HG02763 (cell line): ENCODE results near the gene LPP.
"Not testable (repeated sequence)": the region's sequence is repeated elsewhere in the genome, so short reads cannot be mapped to it uniquely, and the experiment has no call there.

Experiments used
- ATAC-seq: cut with Tn5 transposase; IDR thresholded peaks from one replicate; pipeline ENCODE4 v1.9.1; 2021; ENCODE audit warnings: mild to moderate bottlenecking, moderate library complexity; ENCODE audit not compliant: unreplicated experiment

LPP gene

GRCh38 chr3:188421151-188421821 lies 267.3 kb downstream of the LPP start:
- ATAC-seq: peak; percentile 19

- peak; percentile 99 for ATAC-seq
Observed at GRCh38 chr3:188421836-188422540, 268.0 kb downstream of the LPP start.

- ATAC-seq: not testable (repeated sequence)
Observed at GRCh38 chr3:188427981-188428380, 274.0 kb downstream of the LPP start.

GRCh38 chr3:188431040-188431439 lies 277.1 kb downstream of the LPP start:
- ATAC-seq: no peak

GRCh38 chr3:188431553-188431952 lies 277.6 kb downstream of the LPP start:
- no peak for ATAC-seq

- no peak for ATAC-seq
Observed at GRCh38 chr3:188432802-188433520, 279.0 kb downstream of the LPP start.

GRCh38 chr3:188433521-188434150 lies 279.7 kb downstream of the LPP start:
- no peak for ATAC-seq

GRCh38 chr3:188434594-188434993 lies 280.6 kb downstream of the LPP start:
- no peak for ATAC-seq

- no peak for ATAC-seq
Observed at GRCh38 chr3:188435266-188435665, 281.3 kb downstream of the LPP start.

- no peak for ATAC-seq
Observed at GRCh38 chr3:188437926-188438325, 284.0 kb downstream of the LPP start.

GRCh38 chr3:188439080-188439479 lies 285.1 kb downstream of the LPP start:
- peak; percentile 79 for ATAC-seq

GRCh38 chr3:188440340-188440972 lies 286.5 kb downstream of the LPP start:
- no peak for ATAC-seq

GRCh38 chr3:188442430-188442829 lies 288.5 kb downstream of the LPP start:
- no peak for ATAC-seq

- not testable (repeated sequence) for ATAC-seq
Observed at GRCh38 chr3:188445175-188445574, 291.2 kb downstream of the LPP start.

- ATAC-seq: peak; percentile 80
Observed at GRCh38 chr3:188446014-188446413, 292.1 kb downstream of the LPP start.

GRCh38 chr3:188446766-188447165 lies 292.8 kb downstream of the LPP start:
- peak; percentile 64 for ATAC-seq

- ATAC-seq: no peak
Observed at GRCh38 chr3:188448813-188449212, 294.9 kb downstream of the LPP start.

GRCh38 chr3:188449421-188449820 lies 295.5 kb downstream of the LPP start:
- ATAC-seq: no peak

- no peak for ATAC-seq
Observed at GRCh38 chr3:188452158-188452772, 298.3 kb downstream of the LPP start.
